Pancreas (tissue), 10 donors: Measurements from ENCODE around the gene SYNE2. TPM values are rescaled to one million over a fixed set of nuclear protein-coding genes. Genes with fewer than 3 reads are reported as not detected.
A peak's percentile ranks its signal among the peaks of the same experiment; 100 is the strongest.

Experiments used
- ATAC-seq, 4 donors: fragments of 200-7000 bp; cut with Tn5 transposase; one replicate each; pipeline versions ENCODE4 v1.8.0 to v1.9.1; 2020; ENCODE audit warnings: mild to moderate bottlenecking in 4 of 4, moderate library complexity in 4 of 4
- DNase-seq, 6 donors: peaks; one replicate each; pipeline ENCODE4 v3.0.0-alpha.2; 2020
- FAIRE-seq: peaks from 2 replicates; lab custom pipeline; 2012; peaks lifted over from hg19 to GRCh38; lab: Jason Lieb, UNC
- H3K27ac ChIP-seq, 4 donors: fragments of 200-600 bp; sonication (generic); 1 replicate in 3 of 4; 2 replicates in 1 of 4; pipeline versions ENCODE4 v1.5.0 to v1.8.0; 2020
- H3K27me3 ChIP-seq, 4 donors: fragments of 200-600 bp; one replicate each; pipeline ENCODE4 v1.8.0; 2021
- H3K36me3 ChIP-seq, 3 donors: fragments of 200-600 bp; sonication (generic) in 1 of 3; one replicate each; pipeline versions ENCODE4 v1.5.0 to v1.8.0; 2020 to 2021
- H3K4me1 ChIP-seq, 3 donors: fragments of 200-600 bp; one replicate each; pipeline ENCODE4 v1.8.0; 2021
- H3K4me3 ChIP-seq, 4 donors: fragments of 200-600 bp; sonication (generic) in 2 of 4; one replicate each; pipeline versions ENCODE4 v1.5.0 to v1.8.0; 2020 to 2021
- H3K9me3 ChIP-seq, 4 donors: fragments of 200-600 bp; one replicate each; pipeline ENCODE4 v1.8.0; 2021
- CTCF ChIP-seq, 4 donors: fragments of 200-600 bp; sonication (generic) in 3 of 4; IDR thresholded peaks; one replicate each; pipeline versions ENCODE4 v1.5.0 to v1.8.0; 2021; ENCODE audit warnings: antibody characterized with exemption in 4 of 4
- WGBS, 2 donors: extraction: QIAGEN DNeasy Blood & Tissue Kit; methylation state at CpG; one replicate each; pipeline ENCODE4 v1.1.7; 2013; 5-methylcytosine and 5-hydroxymethylcytosine counted together
- intact Hi-C, 3 donors: fragments of 100-400 bp; cut with DNase I; formaldehyde crosslinking; loops; one replicate each; pipeline versions ENCODE4 v1.11.1 to v1.14.2; 2022
- polyA plus RNA-seq, 2 donors: library from polyadenylated mRNA; stranded (reverse); fragments of 200-250 nt; gene quantifications; one replicate each; pipeline ENCODE4 v1.2.3, GENCODE V29; 2013
- total RNA-seq, 6 donors: library from RNA; stranded (reverse); fragmentation: NEBNext Ultra II Directional in 4 of 6; extraction: Animal tissue kit (Norgen Biotek cat#: 25700) in 4 of 6; gene quantifications; one replicate each; pipeline versions ENCODE4 v1.2.1 to v1.2.4, GENCODE V29; 2021 to 2023
- donor health status: healthy with polysubstance abuse.
- donor health status: DM: no; HTN: no; CAD: no; lungs with moderate emphysema.
- donor health status: DM: no; HTN: no; CAD: no.
- donor health status: control.
- donor health status: control.
- donor health status: Bipolar disorder and iron deficiency.
- donor health status: DM: yes; HTN: yes; CAD: no.
- donor health status: DM: no; HTN: no; CAD: no.
- donor health status: DM: no; HTN: no; CAD: no.
- donor health status: DM: yes; HTN: yes; CAD: no.

The SYNE2 gene
- total and polyA plus RNA-seq, 8 donors = 45.2 to 103 (median 56.6) TPM

- Histone ChIP-seq H3K27me3 (no peaks in the 10 kb centered on the region), H3K4me1 (peaks cover 29 to 43% (median 36%) of the 10 kb centered on the region in 3 donors), H3K9me3 (no peaks in the 10 kb centered on the region), H3K36me3 (peaks cover 0 to 43% (median 22%) of the 10 kb centered on the region in 3 donors), H3K27ac (peak overlapping the region in 2 of 4 donors; percentile 4 to 38), H3K4me3 (no peak overlapping the region)
- no peak for TF ChIP-seq CTCF (IDR thresholded peaks at IDR 0.05)
- DNase-seq (no peak), ATAC-seq (no peak), FAIRE-seq (no peak)
- intact Hi-C loops = no loop called here
- 26 to 31% methylated on average over 7 of the region's 7 CpGs for WGBS, 2 donors
Measured at GRCh38 chr14:64217834-64218233, 365.0 kb downstream of the SYNE2 start.

- no peak for FAIRE-seq
- Histone ChIP-seq H3K4me1 (peaks cover 21 to 35% (median 29%) of the 10 kb centered on the region in 3 donors), H3K9me3 (no peaks in the 10 kb centered on the region), H3K27me3 (no peaks in the 10 kb centered on the region), H3K4me3 (no peak overlapping the region), H3K36me3 (peaks cover 0 to 49% (median 22%) of the 10 kb centered on the region in 3 donors), H3K27ac (peak overlapping the region in 3 of 4 donors; percentile 4 to 38 (median 16))
- intact Hi-C loops = no loop called here
- no peak for TF ChIP-seq CTCF (IDR thresholded peaks at IDR 0.05)
- ATAC-seq = peak; percentile 9 to 50 (median 32)
- WGBS, 2 donors = 32 to 34% methylated on average over 15 of the region's 15 CpGs
- DNase-seq = peak in 4 of 6 donors; percentile 55 to 70 (median 60)
Measured at GRCh38 chr14:64218344-64219240, 365.8 kb downstream of the SYNE2 start.

GRCh38 chr14:64220056-64220455, 367.3 kb downstream of the SYNE2 start:
- H3K36me3 ChIP-seq = peaks cover 0 to 63% (median 30%) of the 10 kb centered on the region in 3 donors
- DNase-seq = no peak
- TF ChIP-seq CTCF (IDR thresholded peaks at IDR 0.05) = no peak
- no peaks in the 10 kb centered on the region for H3K27me3 ChIP-seq
- H3K4me1 ChIP-seq = peaks cover 8 to 23% (median 18%) of the 10 kb centered on the region in 3 donors
- peak overlapping the region in 1 of 4 donors; percentile 19 for H3K27ac ChIP-seq
- no peak overlapping the region for H3K4me3 ChIP-seq
- WGBS, 2 donors = 69 to 70% methylated on average over 4 of the region's 4 CpGs
- FAIRE-seq = no peak
- ATAC-seq = no peak
- intact Hi-C loops = no loop called here
- H3K9me3 ChIP-seq = no peaks in the 10 kb centered on the region

GRCh38 chr14:64220466-64220865, 367.7 kb downstream of the SYNE2 start:
- Histone ChIP-seq H3K4me1 (peaks cover 7 to 21% (median 18%) of the 10 kb centered on the region in 3 donors), H3K4me3 (no peak overlapping the region), H3K36me3 (peaks cover 0 to 67% (median 34%) of the 10 kb centered on the region in 3 donors), H3K27ac (peak overlapping the region in 1 of 4 donors; percentile 19), H3K27me3 (no peaks in the 10 kb centered on the region), H3K9me3 (no peaks in the 10 kb centered on the region)
- FAIRE-seq = no peak
- TF ChIP-seq CTCF (IDR thresholded peaks at IDR 0.05) = no peak
- no peak for DNase-seq
- intact Hi-C loops = no loop called here
- peak in 3 of 4 donors; percentile 1 to 36 (median 7) for ATAC-seq
- whole genome bisulfite sequencing, 2 donors = 62 to 67% methylated on average over 14 of the region's 14 CpGs
